MM.1S (cell line): Measurements from ENCODE around the gene RALGDS.
"Not testable (repeated sequence)": the region's sequence is repeated elsewhere in the genome, so short reads cannot be mapped to it uniquely, and the experiment has no call there.

Experiments
- DNase-seq: peaks from one replicate; pipeline ENCODE4 v3.0.0-alpha.2; 2015
- H2AFZ ChIP-seq: fragments of 300-600 bp; sonication (generic); 2 replicates; pipeline ENCODE4 v1.6.0; 2016; ENCODE audit warnings: antibody characterized with exemption, low read length
- H3F3A ChIP-seq: fragments of 300-600 bp; sonication (generic); 2 replicates; pipeline ENCODE4 v1.6.1; 2016; ENCODE audit warnings: mild to moderate bottlenecking, antibody characterized with exemption, low read length, moderate library complexity, mixed read lengths; ENCODE audit not compliant: insufficient read depth
- H3K27ac ChIP-seq: fragments of 300-600 bp; sonication (generic); 2 replicates; pipeline ENCODE4 v1.5.1; 2016; ENCODE audit warnings: mild to moderate bottlenecking, low read length
- H3K27me3 ChIP-seq: fragments of 300-600 bp; sonication (generic); replicated peaks from 2 replicates; pipeline ENCODE4 v1.6.0; 2016; ENCODE audit warnings: low read length; ENCODE audit not compliant: insufficient read depth
- H3K36me3 ChIP-seq: fragments of 300-600 bp; sonication (generic); replicated peaks from 2 replicates; pipeline ENCODE4 v1.6.1; 2016; ENCODE audit warnings: mild to moderate bottlenecking, low read length, mixed read lengths; ENCODE audit not compliant: insufficient read depth
- H3K4me1 ChIP-seq: fragments of 300-600 bp; sonication (generic); 2 replicates; pipeline ENCODE4 v1.6.1; 2016; ENCODE audit warnings: low read length, mixed read lengths
- H3K4me2 ChIP-seq: fragments of 300-600 bp; sonication (generic); 2 replicates; pipeline ENCODE4 v1.6.0; 2016; ENCODE audit warnings: low read depth, low read length
- H3K4me3 ChIP-seq: fragments of 300-600 bp; sonication (generic); 2 replicates; pipeline ENCODE4 v1.5.1; 2016; ENCODE audit warnings: low read length, mixed read lengths
- H3K79me2 ChIP-seq: fragments of 300-600 bp; sonication (generic); 2 replicates; pipeline ENCODE4 v1.6.1; 2016; ENCODE audit warnings: mixed run types, low read length, mixed read lengths
- H3K9ac ChIP-seq: fragments of 300-600 bp; sonication (generic); 2 replicates; pipeline ENCODE4 v1.6.1; 2016; ENCODE audit warnings: low read length, mixed read lengths
- H3K9me2 ChIP-seq: fragments of 300-600 bp; sonication (generic); replicated peaks from 2 replicates; pipeline ENCODE4 v1.6.1; 2016; ENCODE audit warnings: mild to moderate bottlenecking, low read length, mixed read lengths; ENCODE audit not compliant: insufficient read depth
- H3K9me3 ChIP-seq: fragments of 300-600 bp; sonication (generic); replicated peaks from 2 replicates; pipeline ENCODE4 v1.6.1; 2016; ENCODE audit warnings: mild to moderate bottlenecking, low read length, mixed read lengths; ENCODE audit not compliant: insufficient read depth
- H4K20me1 ChIP-seq: fragments of 300-600 bp; sonication (generic); 2 replicates; pipeline ENCODE4 v1.6.1; 2016; ENCODE audit warnings: mild to moderate bottlenecking, low read length, moderate library complexity, mixed read lengths; ENCODE audit not compliant: insufficient read depth
- EZH2 ChIP-seq: fragments of 300-600 bp; sonication (generic); optimal IDR thresholded peaks from 2 replicates; pipeline ENCODE3; 2017; ENCODE audit warnings: low read depth, mild to moderate bottlenecking, antibody characterized with exemption, low read length, mixed read lengths
- EZH2phosphoT487 ChIP-seq: fragments of 300-600 bp; sonication (generic); IDR thresholded peaks from 2 replicates; pipeline ENCODE4 v1.6.1; 2018; ENCODE audit warnings: antibody characterized with exemption, low read length
- TF ChIP-seq, protein P1 (sequence below): fragments of 300-600 bp; sonication (generic); IDR thresholded peaks from 2 replicates; pipeline ENCODE4 v1.5.1; 2016; ENCODE audit warnings: antibody characterized with exemption, low read length, mixed read lengths

Gene RALGDS

DNA sequence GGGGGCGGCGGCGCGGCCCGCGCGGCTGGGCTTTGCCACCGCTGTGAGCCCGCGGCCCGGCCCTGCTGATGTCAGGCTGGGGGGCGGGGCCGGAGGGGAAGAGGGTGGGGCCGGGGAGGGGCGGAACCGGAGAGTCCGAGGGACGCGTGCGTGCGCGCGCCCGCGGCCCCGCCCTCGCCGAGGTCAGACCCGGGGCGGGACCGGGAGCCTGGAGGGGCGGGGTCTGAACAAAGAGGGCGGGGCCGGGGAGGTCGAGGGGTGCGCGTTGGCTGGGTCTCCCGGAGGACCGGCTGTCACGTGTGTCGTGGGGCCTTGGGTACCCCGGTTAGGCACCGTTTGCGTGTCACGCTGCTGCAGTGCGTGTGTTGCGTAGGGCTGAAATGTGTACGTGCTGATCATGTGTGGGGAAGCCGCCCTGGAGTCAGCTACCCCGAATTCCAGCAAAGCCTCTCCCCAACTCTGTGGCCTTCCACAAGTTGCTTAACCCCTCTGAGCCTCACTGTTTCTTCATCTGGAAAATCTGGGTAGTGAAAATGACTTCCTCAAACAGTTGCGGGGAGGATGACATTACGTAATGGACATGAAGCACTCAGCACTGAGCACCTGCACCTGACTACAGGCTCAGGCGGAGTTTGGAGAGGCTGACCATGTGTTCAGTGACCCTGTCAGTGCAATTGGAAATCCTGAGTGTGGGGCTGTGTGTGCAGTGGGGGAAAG lies at the start of gene RALGDS:
TSS of gene RALGDS (minus strand) at position 43 of the 717 bp plus-strand sequence. CDS start 86 bp downstream, outside the sequence.
- Histone ChIP-seq H3K27me3 (no peaks in the 10 kb centered on the region), H3K4me2 (peak within 1 kb of the TSS; percentile 98), H3K9me3 (no peaks in the 10 kb centered on the region), H3K79me2 (peaks cover 17% of the 10 kb centered on the region; the same call in 1 of the 2 replicates), H4K20me1 (no peaks in the 10 kb centered on the region), H3K4me3 (peak within 1 kb of the TSS; percentile 65), H3K9ac (peak within 1 kb of the TSS; percentile 83), H3K4me1 (0 out of 2 replicates have a peak, but pooled peaks cover 3% of the 10 kb centered on the region), H3K9me2 (no peaks in the 10 kb centered on the region), H3K27ac (no peak within 1 kb of the TSS), H3F3A (peaks cover 6% of the 10 kb centered on the region; the same call in 1 of the 2 replicates), H2AFZ (0 out of 2 replicates have a peak within 1 kb of the TSS, but pooled peaks have one; percentile 35), H3K36me3 (no peaks in the 10 kb centered on the region)
- peak; percentile 86 for DNase-seq
- TF ChIP-seq EZH2 (no peak), EZH2phosphoT487 (no peak)
- TF ChIP-seq, protein P1, sequence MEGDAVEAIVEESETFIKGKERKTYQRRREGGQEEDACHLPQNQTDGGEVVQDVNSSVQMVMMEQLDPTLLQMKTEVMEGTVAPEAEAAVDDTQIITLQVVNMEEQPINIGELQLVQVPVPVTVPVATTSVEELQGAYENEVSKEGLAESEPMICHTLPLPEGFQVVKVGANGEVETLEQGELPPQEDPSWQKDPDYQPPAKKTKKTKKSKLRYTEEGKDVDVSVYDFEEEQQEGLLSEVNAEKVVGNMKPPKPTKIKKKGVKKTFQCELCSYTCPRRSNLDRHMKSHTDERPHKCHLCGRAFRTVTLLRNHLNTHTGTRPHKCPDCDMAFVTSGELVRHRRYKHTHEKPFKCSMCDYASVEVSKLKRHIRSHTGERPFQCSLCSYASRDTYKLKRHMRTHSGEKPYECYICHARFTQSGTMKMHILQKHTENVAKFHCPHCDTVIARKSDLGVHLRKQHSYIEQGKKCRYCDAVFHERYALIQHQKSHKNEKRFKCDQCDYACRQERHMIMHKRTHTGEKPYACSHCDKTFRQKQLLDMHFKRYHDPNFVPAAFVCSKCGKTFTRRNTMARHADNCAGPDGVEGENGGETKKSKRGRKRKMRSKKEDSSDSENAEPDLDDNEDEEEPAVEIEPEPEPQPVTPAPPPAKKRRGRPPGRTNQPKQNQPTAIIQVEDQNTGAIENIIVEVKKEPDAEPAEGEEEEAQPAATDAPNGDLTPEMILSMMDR, result no peak

DNA sequence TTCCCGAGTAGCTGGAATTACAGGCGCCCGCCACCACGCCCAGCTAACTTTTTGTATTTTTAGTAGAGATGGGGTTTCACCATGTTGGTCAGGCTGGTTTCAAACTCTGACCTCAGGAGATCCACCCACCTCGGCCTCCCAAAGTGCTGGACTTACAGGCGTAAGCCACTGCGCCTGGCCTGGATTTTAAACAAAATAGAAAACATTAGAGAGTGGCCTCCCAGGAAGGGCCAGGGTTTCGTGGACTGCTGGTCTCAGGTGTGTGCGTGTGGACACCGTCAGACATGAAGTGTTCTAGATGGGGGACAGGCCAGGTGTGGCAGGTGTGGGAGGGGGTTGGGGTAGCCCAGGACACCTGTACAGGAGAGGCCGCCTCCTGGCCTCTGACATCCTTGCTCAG lies 49.7 kb upstream of the RALGDS start:
- Histone ChIP-seq H3K9me3 (no peaks in the 10 kb centered on the region), H3K4me2 (no peak overlapping the region), H3K4me3 (no peak overlapping the region), H3F3A (no peaks in the 10 kb centered on the region), H2AFZ (no peak overlapping the region), H3K27ac (no peak overlapping the region), H3K4me1 (no peaks in the 10 kb centered on the region), H3K36me3 (no peaks in the 10 kb centered on the region), H3K79me2 (no peaks in the 10 kb centered on the region), H3K9ac (no peak overlapping the region), H4K20me1 (no peaks in the 10 kb centered on the region), H3K9me2 (no peaks in the 10 kb centered on the region), H3K27me3 (peaks cover 93% of the 10 kb centered on the region)
- DNase-seq, result no peak
- no peak for TF ChIP-seq EZH2
- TF ChIP-seq EZH2phosphoT487, result no peak
- TF ChIP-seq, protein P1, result no peak

DNA sequence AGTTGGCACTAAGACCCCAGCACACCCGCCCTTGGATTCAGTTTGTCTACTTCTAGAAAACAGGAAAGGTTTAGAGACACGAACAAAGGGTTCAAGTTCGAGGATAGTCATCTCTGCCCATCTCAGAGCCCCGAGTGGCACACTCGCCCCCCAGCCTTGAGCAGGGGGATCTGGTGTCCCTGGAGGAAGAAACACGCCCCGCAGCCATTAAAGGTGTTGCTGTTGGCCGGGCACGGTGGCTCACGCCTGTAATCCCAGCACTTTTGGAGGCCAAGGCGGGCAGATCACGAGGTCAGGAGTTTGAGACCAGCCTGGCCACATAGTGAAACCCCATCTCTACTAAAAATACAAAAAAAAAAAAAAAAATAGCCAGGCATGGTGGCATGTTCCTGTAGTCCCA lies 48.6 kb upstream of the RALGDS start:
- DNase-seq, H3K79me2 ChIP-seq, H3F3A ChIP-seq, H3K27ac ChIP-seq, H3K4me3 ChIP-seq, H3K9me3 ChIP-seq, H4K20me1 ChIP-seq, H3K4me1 ChIP-seq, H3K4me2 ChIP-seq, H3K9me2 ChIP-seq, H2AFZ ChIP-seq, H3K36me3 ChIP-seq, H3K9ac ChIP-seq: not testable (repeated sequence)
- H3K27me3 ChIP-seq, result peaks cover 93% of the 10 kb centered on the region

DNA sequence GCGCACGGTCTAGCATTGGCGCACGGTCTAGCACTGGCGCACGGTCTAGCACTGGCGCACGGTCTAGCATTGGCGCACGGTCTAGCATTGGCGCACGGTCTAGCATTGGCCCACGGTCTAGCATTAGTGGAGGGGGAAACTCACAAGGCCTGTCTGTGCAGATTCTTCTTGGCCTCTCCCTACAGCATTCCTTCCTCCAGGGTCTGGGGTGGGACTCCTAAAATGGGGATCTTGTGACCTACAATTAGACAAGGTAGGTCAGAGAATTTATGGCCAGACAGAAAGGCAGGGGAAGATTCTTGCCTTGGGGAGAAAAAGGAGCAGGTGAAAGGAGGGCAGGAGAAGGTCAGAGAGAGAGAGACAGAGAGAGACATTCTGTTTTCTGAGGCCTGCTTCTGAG lies 48.1 kb upstream of the RALGDS start:
- Histone ChIP-seq H3K4me1 (no peaks in the 10 kb centered on the region), H3K27me3 (peaks cover 93% of the 10 kb centered on the region), H3F3A (no peaks in the 10 kb centered on the region), H3K36me3 (no peaks in the 10 kb centered on the region), H3K27ac (no peak overlapping the region), H3K9me2 (no peaks in the 10 kb centered on the region), H3K79me2 (no peaks in the 10 kb centered on the region), H2AFZ (no peak overlapping the region), H3K9ac (no peak overlapping the region), H3K4me3 (no peak overlapping the region), H3K4me2 (no peak overlapping the region), H3K9me3 (no peaks in the 10 kb centered on the region), H4K20me1 (no peaks in the 10 kb centered on the region)
- no peak for DNase-seq
- TF ChIP-seq EZH2, result no peak
- no peak for TF ChIP-seq EZH2phosphoT487
- TF ChIP-seq, protein P1, result no peak
